HuH-7 (cell line): ENCODE measurements around the gene TMEM61.
"Not testable (repeated sequence)": the region's sequence is repeated elsewhere in the genome, so short reads cannot be mapped to it uniquely, and the experiment has no call there.

ENCODE experiments used
- DNase-seq: peaks from one replicate; pipeline ENCODE4 v3.0.0; 2011; ENCODE audit warnings: low spot score

The TMEM61 gene

GRCh38 chr1:54962612-54963395 is 17.6 kb upstream of the TMEM61 start:
- DNase-seq = no peak

- not testable (repeated sequence) for DNase-seq
Observed at GRCh38 chr1:54963829-54964228, 16.6 kb upstream of the TMEM61 start.

DNA sequence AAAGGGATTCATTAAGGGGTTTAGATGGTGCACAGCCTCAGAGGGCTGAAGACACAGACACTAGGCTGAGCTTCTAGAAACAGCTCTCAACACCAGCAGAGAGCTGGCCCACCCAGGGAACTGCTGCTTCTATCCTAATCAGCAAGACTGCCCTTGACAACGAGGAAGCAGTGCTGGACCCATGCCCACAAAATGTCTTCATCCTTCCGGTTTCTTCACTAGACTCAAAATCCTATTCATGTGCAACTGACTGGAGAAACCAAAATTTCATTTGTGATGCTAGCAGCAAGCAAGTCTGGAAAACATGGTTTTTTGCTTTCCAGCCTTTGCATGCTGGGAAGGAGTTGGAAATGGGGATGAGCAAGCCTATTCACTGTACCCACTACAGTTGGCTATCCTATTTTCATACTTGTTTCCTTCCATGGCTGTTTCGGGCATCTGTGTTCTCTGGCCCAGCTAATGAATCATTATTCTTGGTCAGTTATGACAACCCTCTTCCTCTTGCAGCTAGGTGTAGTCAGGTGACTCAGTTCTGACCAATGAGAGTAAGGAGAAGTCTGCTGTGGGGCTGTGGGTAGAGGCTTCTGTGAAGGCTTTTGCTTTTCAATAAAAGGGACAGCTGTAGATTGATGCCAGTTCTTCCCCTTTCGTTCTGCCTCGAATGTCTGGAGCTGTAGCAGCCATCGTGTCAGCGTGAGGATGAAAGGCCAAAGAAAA is 14.6 kb upstream of the TMEM61 start:
- no peak for DNase-seq

DNA sequence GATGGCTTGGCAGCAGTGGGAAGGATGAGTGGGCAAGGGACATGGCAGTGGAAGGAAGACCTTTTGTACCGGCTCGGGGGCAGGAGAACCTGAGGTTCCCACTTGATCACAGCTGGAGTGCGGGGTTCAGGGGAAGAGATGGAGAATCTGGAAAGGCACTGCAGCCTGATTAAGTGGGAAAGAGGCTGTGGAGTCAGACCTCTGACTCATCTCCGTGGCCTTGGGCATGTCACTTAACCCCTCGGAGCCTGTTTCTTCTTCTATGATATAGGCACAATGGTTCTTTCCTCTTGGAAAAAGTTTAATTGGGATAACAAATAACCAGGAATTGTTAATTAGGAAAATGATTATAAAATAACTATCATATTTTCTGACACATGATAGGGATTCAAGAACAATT is 13.1 kb upstream of the TMEM61 start:
- no peak for DNase-seq

- DNase-seq = no peak
Observed at GRCh38 chr1:54968551-54968950, 11.9 kb upstream of the TMEM61 start.

DNA sequence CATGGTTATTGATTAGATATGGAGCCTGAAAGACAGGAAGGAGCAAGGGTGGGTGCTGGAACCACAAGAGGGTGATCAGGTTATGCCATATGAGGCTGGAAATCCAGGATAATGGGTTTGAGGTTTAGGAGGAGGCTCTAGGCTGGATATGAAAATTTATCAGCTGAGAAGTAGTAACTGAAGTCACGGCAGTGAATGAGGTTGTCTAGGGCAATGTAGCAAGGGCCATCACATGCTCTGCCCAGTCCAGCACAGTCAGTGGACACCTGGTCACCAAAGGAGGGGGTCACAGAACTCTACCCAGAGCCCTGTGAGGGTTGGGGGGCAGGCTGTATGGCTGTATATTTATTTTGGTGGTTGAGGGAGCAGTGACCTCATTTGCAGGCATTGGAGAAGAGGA is 10.5 kb upstream of the TMEM61 start:
- DNase-seq = no peak

- DNase-seq = no peak
Observed at GRCh38 chr1:54970901-54971300, 9.5 kb upstream of the TMEM61 start.

DNA sequence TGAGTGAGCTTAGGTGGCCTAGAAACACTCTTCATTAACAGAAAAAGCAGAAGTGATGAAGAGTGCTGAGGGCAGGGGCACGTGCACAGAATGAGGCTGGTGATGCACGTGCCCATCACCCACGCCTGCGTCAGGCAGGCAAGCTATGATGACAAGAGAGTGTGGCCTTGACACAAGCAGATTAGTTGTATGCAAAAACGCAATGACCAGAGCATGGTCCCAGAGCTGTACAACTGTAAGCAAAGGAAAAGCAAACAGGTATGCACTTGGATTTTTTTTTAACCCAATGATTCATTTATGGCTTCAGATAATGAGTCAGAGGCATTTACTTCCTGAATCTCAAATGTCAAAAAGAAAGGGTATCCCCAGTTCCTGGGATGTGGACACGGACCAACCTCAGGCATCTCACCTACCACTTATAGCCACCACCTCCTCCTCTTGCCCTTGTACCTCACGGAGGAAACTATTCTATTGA is 9.1 kb upstream of the TMEM61 start:
- no peak for DNase-seq

- no peak for DNase-seq
Observed at GRCh38 chr1:54972436-54972835, 8.0 kb upstream of the TMEM61 start.

GRCh38 chr1:54973205-54973921 is 7.1 kb upstream of the TMEM61 start:
- peak; percentile 72 for DNase-seq

DNA sequence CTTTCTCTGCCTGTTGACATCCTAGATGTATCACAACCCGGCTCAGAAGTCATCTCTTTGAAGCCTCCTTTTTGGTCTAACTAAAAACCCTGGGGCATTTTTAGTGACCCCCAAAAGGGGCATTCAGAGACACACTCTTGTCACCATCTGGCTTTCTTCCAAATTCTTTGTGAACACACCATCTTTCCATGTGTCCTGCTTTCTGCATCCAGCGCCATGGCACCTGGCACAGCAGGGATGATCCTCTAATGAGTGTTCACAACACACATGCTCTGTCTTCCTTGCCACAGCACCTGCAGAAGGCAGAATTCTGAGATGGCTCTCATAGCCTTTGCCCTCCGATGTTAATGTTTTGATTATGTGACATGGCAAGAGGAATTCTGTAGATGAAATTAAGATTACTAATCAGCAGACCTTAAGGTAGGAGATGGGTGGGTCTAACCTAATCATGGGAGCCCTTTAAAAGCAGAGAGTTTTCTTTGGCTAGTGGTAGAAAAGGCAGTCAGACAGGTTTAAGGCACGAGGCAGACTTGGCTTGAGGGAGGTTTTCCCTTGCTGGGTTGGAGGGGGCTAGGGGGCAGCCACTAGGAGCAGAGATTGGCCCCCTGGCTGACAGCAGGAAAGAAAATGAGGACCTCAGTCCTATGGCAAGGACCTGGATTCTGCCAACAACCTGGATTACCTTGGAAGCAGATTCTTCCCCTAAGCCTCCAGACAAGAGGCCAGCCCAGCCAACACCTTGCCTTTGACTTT is 4.9 kb upstream of the TMEM61 start:
- DNase-seq = no peak

DNA sequence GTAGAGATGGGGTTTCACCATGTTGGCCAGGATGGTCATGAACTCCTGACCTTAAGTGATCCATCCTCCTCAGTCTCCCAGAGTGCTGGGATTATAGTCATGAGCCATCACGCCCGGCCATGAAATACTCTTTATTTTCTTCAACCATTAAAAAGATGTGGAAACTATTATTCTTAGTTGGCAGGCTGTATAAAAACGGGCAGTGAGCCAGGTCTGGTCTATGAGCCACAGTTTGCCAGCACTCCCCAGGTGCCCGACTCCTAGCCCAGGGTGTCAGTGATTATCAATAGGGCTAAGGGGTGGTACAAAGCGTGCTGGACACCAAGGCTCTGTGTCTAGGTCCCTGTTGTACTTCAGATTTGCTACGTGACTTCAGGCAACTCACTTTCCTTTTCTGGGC is 3.7 kb upstream of the TMEM61 start:
- no peak for DNase-seq

DNA sequence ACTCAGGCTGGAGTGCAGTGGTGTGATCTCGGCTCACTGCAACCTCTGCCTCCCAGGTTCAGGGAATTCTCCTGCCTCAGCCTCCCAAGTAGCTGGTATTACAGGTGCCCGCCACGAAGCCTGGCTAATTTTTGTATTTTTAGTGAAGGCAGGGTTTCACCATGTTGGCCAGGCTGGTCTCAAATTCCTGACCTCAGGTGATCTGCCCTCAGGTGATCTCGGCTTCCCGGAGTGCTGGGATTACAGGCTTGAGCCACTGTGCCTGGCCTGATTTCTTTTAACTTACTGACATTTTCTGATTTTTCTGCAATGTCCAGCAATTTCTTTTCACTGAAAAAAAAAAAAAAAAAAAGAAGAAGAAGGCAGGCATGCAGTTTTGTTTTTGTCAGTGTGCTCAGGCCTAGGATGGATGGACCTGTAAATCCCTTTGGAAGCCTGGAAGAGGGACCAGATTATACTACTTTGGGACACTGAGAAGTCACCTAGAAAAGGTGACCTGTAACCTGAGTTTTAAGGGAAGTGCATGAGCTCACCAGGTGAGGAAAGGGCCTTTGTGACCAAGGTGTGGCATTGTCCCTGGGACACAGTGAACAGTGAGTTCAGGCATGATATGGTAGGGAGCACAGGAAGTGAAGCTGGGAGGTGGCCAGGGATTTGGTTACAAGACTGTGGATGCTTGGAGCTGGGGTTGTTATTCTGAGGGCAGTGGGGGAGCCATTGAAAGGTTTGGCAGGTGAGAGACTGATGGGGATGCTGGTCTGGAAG is 2.7 kb upstream of the TMEM61 start:
- DNase-seq = no peak

- DNase-seq = no peak
Observed at GRCh38 chr1:54978528-54979326, 1.7 kb upstream of the TMEM61 start.

GRCh38 chr1:54979327-54979891 is 1.0 kb upstream of the TMEM61 start:
- DNase-seq = no peak

- no peak for DNase-seq
Observed at GRCh38 chr1:54980046-54980527, 341 bp upstream of the TMEM61 start.

DNA sequence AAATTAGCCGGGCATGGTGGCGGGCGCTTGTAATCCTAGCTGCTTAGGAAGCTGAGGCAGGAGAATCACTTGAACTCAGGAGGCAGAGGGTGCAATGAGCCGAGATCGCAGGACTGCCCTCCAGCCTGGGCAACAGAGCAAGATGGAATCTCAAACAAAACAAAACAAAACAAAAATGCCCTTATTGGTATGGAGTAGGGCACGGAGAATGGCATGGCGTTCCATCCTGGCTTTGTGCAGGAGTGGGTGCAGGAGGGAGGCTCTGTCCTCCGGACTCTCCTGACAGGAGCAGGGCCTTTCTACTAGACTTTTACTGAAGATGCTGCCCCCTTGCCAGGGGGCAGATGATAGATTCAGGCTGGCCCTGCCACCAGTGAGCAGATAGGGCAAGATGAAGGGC is 1.0 kb downstream of the TMEM61 start:
- DNase-seq = no peak

DNA sequence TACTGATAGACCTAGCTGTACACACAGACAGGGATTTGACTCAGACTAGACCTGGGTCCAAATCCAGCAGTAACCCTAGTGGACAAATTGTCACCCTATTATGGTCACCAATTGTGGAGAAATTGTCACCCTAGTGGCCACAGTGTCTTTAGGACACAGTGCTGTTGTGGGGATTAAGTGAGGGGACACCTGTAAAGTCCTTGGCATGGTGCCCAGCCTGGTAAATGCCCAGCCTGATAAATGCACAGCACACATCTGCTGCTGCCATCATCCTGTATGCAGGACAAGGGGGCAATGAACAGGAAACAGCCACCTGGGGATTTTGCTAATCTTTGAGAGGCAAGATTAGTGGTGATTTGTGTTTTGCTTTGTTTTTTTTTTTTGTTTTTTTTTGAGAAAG is 2.3 kb downstream of the TMEM61 start:
- DNase-seq = no peak

- DNase-seq = no peak
Observed at GRCh38 chr1:54984131-54984842, 3.9 kb downstream of the TMEM61 start.
